ENCODE data around the gene SH3BP5L. TPM values are rescaled to one million over a fixed set of nuclear protein-coding genes. Genes with fewer than 3 reads are reported as not detected.

The SH3BP5L gene
- total RNA-seq (2014; rRNA removed; shearing (Covaris generic)) (16.8 and 26.1 TPM in 2 replicates), polyA plus RNA-seq (2016; fragmentation: Nextera tagmentation; extraction: Ambion mirVana) (2.8 and 3.9 TPM in 2 replicates)
- long read RNA-seq, result 0 reads

GRCh38 chr1:248825909-248826760 is at the start of gene SH3BP5L:
Gene SH3BP5L (minus strand): TSS chr1:248825915. CDS start chr1:248824935, 980 bp downstream.
- ATAC-seq (peak; percentile 94), DNase-seq (ENCODE audit: low spot score) (peak; percentile 97)
- Mint-ChIP-seq H3K4me3 (peak within 1 kb of the TSS; percentile 89), H3K36me3 (ENCODE audit: low read depth) (peaks cover 19% of the 10 kb centered on the region), H3K27ac (peak within 1 kb of the TSS; percentile 100), H3K27me3 (ENCODE audit: insufficient read depth, low read depth, poor library complexity) (peaks cover 6% of the 10 kb centered on the region), H3K9me3 (peaks cover 7% of the 10 kb centered on the region), H3K4me1 (peaks cover 20% of the 10 kb centered on the region)
- H3K79me2 ChIP-seq (replicated peaks; ENCODE audit: insufficient read depth), result peaks cover 29% of the 10 kb centered on the region
- no peaks in the 10 kb centered on the region for H3K27me3 ChIP-seq (ENCODE audit: insufficient read depth)
- peak within 1 kb of the TSS; percentile 75 for H3K4me3 ChIP-seq
- H3K4me2 ChIP-seq, result peak within 1 kb of the TSS; percentile 72
- TF ChIP-seq ETS1 (IDR thresholded peaks at IDR 0.05) (peak; percentile 91), ZNF331 (CRISPR knock-in tag; IDR thresholded peaks at IDR 0.05; ENCODE audit: low read depth) (no peak), POLR2AphosphoS5 (IDR thresholded peaks at IDR 0.05; ENCODE audit: low read depth) (peak; percentile 57; the same call in 1 of the 2 replicates), CREB1 (CRISPR knock-in tag; IDR thresholded peaks at IDR 0.05; ENCODE audit: low read depth) (peak; percentile 56; the same call in 1 of the 2 replicates), CTCF (conservative IDR thresholded peaks at IDR 0.05; ENCODE audit: low read depth in 2 of 2) (peak; percentile 73 to 74), REST (IDR thresholded peaks at IDR 0.05; ENCODE audit: unreplicated experiment) (no peak), STAT1 (IDR thresholded peaks at IDR 0.05; ENCODE audit: unreplicated experiment) (no peak)
- H3K27ac ChIP-seq (ENCODE audit: low read depth), result peak within 1 kb of the TSS; percentile 89
- H2AFZ ChIP-seq, result peak within 1 kb of the TSS; percentile 79
- no peaks in the 10 kb centered on the region for H3K36me3 ChIP-seq (ENCODE audit: insufficient read depth)
- H3F3A ChIP-seq (replicated peaks; ENCODE audit: low read depth), result no peaks in the 10 kb centered on the region
- H3K9me2 ChIP-seq (ENCODE audit: insufficient read depth), result no peaks in the 10 kb centered on the region; the same call in 1 of the 2 replicates
- H3K4me1 ChIP-seq (ENCODE audit: insufficient read depth), result peaks cover 10% of the 10 kb centered on the region
- peaks cover 4% of the 10 kb centered on the region; the same call in 1 of the 2 replicates for H4K20me1 ChIP-seq (replicated peaks; ENCODE audit: insufficient read depth)

Data from GM23338 (cell line).